Measurements from ENCODE around the gene KCNN1. TPM values are rescaled to one million over a fixed set of nuclear protein-coding genes. Genes with fewer than 3 reads are reported as not detected.

Gene KCNN1
- total RNA-seq, 1 donor from 2014 or later, result 0.38 TPM

GRCh38 chr19:17951990-17952976 is 14.6 kb upstream of the KCNN1 start:
- intact Hi-C loops (cut with micrococcal nuclease), result no loop called here

GRCh38 chr19:17953316-17953801 is 13.5 kb upstream of the KCNN1 start:
- no peak for TF ChIP-seq CTCF (IDR thresholded peaks at IDR 0.05; ENCODE audit: borderline replicate concordance)
- Histone ChIP-seq H3K27ac (replicated peaks) (no peak overlapping the region), H3K9me3 (replicated peaks) (no peaks in the 10 kb centered on the region), H3K4me3 (no peak overlapping the region), H3K27me3 (ENCODE audit: low read depth) (peaks cover 97% of the 10 kb centered on the region), H3K4me1 (peaks cover 47% of the 10 kb centered on the region), H3K36me3 (no peaks in the 10 kb centered on the region)
- no peak for DNase-seq
- intact Hi-C loops (cut with micrococcal nuclease), result no loop called here

More at GRCh38 chr19:17951990-17952976, 14.6 kb upstream of the KCNN1 start:
- Histone ChIP-seq H3K27ac (replicated peaks) (no peak overlapping the region), H3K27me3 (ENCODE audit: low read depth) (peaks cover 86% of the 10 kb centered on the region), H3K36me3 (no peaks in the 10 kb centered on the region), H3K4me1 (peaks cover 54% of the 10 kb centered on the region), H3K9me3 (replicated peaks) (no peaks in the 10 kb centered on the region), H3K4me3 (peak overlapping the region; percentile 89)
- TF ChIP-seq CTCF (IDR thresholded peaks at IDR 0.05; ENCODE audit: borderline replicate concordance), result no peak
- no peak for DNase-seq

DNA sequence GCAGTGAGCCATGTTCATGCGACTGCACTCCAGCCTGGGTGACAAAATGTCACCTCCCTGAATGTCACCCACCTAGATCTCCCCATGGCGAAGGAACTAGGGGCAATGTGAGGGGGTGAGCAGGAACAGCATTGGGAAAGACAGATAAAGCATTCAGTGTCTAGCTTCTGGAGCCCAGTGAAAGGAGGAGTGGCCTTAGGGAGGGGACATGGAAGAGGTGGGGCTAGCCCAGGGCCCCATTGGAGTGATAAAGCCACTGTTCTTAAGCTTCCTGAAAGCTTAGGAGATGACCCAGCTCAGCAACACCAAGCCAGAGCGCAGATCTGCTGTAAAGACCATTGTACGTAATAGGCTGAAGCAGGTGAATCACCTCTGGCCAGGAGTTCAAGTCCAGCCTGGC is 13.0 kb upstream of the KCNN1 start:
- Histone ChIP-seq H3K4me1 (peaks cover 42% of the 10 kb centered on the region), H3K36me3 (no peaks in the 10 kb centered on the region), H3K9me3 (replicated peaks) (no peaks in the 10 kb centered on the region), H3K27ac (replicated peaks) (no peak overlapping the region), H3K4me3 (no peak overlapping the region), H3K27me3 (ENCODE audit: low read depth) (peaks cover 97% of the 10 kb centered on the region)
- no peak for DNase-seq
- TF ChIP-seq CTCF (IDR thresholded peaks at IDR 0.05; ENCODE audit: borderline replicate concordance), result no peak
- intact Hi-C loops (cut with micrococcal nuclease), result no loop called here

- no peak for TF ChIP-seq CTCF (IDR thresholded peaks at IDR 0.05; ENCODE audit: borderline replicate concordance)
- Histone ChIP-seq H3K4me3 (no peak overlapping the region), H3K4me1 (peaks cover 37% of the 10 kb centered on the region), H3K27ac (replicated peaks) (no peak overlapping the region), H3K9me3 (replicated peaks) (no peaks in the 10 kb centered on the region), H3K36me3 (no peaks in the 10 kb centered on the region), H3K27me3 (ENCODE audit: low read depth) (peaks cover 97% of the 10 kb centered on the region)
- no peak for DNase-seq
- intact Hi-C loops (cut with micrococcal nuclease), result no loop called here
These were observed 12.5 kb upstream of the KCNN1 start for GRCh38 chr19:17954401-17954800.

GRCh38 chr19:17957149-17957849 is 9.6 kb upstream of the KCNN1 start:
- H3K27me3 ChIP-seq (ENCODE audit: low read depth), result peaks cover 97% of the 10 kb centered on the region
- H3K4me3 ChIP-seq, result no peak overlapping the region
- TF ChIP-seq CTCF (IDR thresholded peaks at IDR 0.05; ENCODE audit: borderline replicate concordance), result no peak
- intact Hi-C loops (cut with micrococcal nuclease), result no loop called here
- no peaks in the 10 kb centered on the region for H3K36me3 ChIP-seq
- DNase-seq, result no peak
- H3K4me1 ChIP-seq, result peaks cover 8% of the 10 kb centered on the region
- no peak overlapping the region for H3K27ac ChIP-seq (replicated peaks)
- H3K9me3 ChIP-seq (replicated peaks), result no peaks in the 10 kb centered on the region

All from left ventricle myocardium inferior (tissue), 1 donor.